GM12891 (cell line): Measurements from ENCODE around the gene CHCHD10.

Experiments
- POLR2A ChIP-seq: IDR thresholded peaks from 2 replicates; pipeline ENCODE4 v1.6.1; 2011; ENCODE audit warnings: low read depth, low read length, control low read depth
- POLR2AphosphoS5 ChIP-seq: IDR thresholded peaks from 2 replicates; pipeline ENCODE4 v1.6.1; 2011; ENCODE audit warnings: low read depth, low read length, control low read depth
- TAF1 ChIP-seq: IDR thresholded peaks from 2 replicates; pipeline ENCODE4 v1.6.1; 2011; ENCODE audit warnings: low read depth, low read length, control low read depth

DNA sequence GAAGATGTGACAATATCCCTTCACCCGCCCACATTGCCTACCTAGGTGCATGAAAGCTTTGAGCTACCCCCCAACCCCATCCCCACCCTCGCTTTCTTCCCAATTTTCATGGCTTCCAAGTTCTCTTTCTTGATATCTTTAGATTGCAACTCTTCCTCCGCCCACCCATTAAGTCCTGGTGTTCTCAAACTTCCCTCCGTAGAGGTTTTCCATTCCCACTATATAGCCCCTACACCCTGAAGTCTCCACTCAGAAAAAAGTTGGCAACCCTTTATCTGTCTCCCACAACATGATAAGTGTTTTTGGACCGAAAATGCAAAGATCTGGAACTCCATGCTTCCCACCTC lies 17.4 kb downstream of the CHCHD10 start:
- no peak for TF ChIP-seq POLR2A
- no peak for TF ChIP-seq POLR2AphosphoS5
- no peak for TF ChIP-seq TAF1
